Gastroesophageal sphincter (tissue), 4 donors: ENCODE measurements around the gene CYTH3. TPM values are rescaled to one million over a fixed set of nuclear protein-coding genes. Genes with fewer than 3 reads are reported as not detected.

ENCODE experiments used
- ATAC-seq: fragments of 150-250 bp; one replicate; pipeline ENCODE4 v1.9.1; 2016; ENCODE audit warnings: mild to moderate bottlenecking, moderate library complexity
- H3K27ac ChIP-seq, 4 donors: fragments of 200-600 bp; sonication (generic) in 3 of 4; 1 replicate in 3 of 4; 2 replicates in 1 of 4; pipeline ENCODE4 v1.5.1; 2016 to 2019
- H3K27me3 ChIP-seq: fragments of 200-600 bp; sonication (generic); one replicate; pipeline ENCODE4 v1.5.1; 2019
- H3K36me3 ChIP-seq, 2 donors: fragments of 200-600 bp; sonication (generic); one replicate each; pipeline ENCODE4 v1.5.1; 2019; ENCODE audit warnings: control low read depth in 1 of 2
- H3K4me1 ChIP-seq, 3 donors: fragments of 200-600 bp; sonication (generic); 1 replicate in 2 of 3; 2 replicates in 1 of 3; pipeline ENCODE4 v1.5.1; 2016 to 2019; ENCODE audit warnings: control low read depth in 2 of 3
- H3K4me3 ChIP-seq, 2 donors: fragments of 200-600 bp; sonication (generic); one replicate each; pipeline ENCODE4 v1.5.1; 2019; ENCODE audit warnings: mild to moderate bottlenecking in 1 of 2, moderate library complexity in 1 of 2
- H3K9me3 ChIP-seq, 3 donors: fragments of 200-600 bp; sonication (generic); one replicate each; pipeline ENCODE4 v1.5.1; 2017 to 2019; ENCODE audit warnings: control low read depth in 2 of 3
- EP300 ChIP-seq: sonication (generic); formaldehyde crosslinking; IDR thresholded peaks from one replicate; pipeline ENCODE4 v1.6.1; 2017; ENCODE audit warnings: antibody characterized with exemption, mild to moderate bottlenecking
- POLR2A ChIP-seq, 2 donors: fragments of 450-650 bp; IDR thresholded peaks; one replicate each; pipeline ENCODE4 v1.6.1; 2017; ENCODE audit warnings: antibody characterized with exemption in 2 of 2, mild to moderate bottlenecking in 2 of 2, moderate library complexity in 1 of 2
- POLR2AphosphoS5 ChIP-seq: sonication (generic); formaldehyde crosslinking; IDR thresholded peaks from one replicate; pipeline ENCODE4 v1.6.1; 2017; ENCODE audit warnings: antibody characterized with exemption
- WGBS, 2 donors: methylation state at CpG; one replicate each; pipeline ENCODE4 v1.1.5; 2018; ENCODE audit warnings: low coverage in 1 of 2; 5-methylcytosine and 5-hydroxymethylcytosine counted together
- total RNA-seq, 4 donors: library from RNA; depleted of rRNA; stranded (reverse); fragments of >200 nt; gene quantifications; one replicate each; pipeline ENCODE4 v1.1.0, GENCODE V29; 2016
- TF ChIP-seq, protein P1 (sequence below), 4 experiments: fragments of 200-600 bp in 2 of 4; fragments of 450-650 bp in 2 of 4; sonication (generic) in 1 of 4; IDR thresholded peaks; one replicate each; pipeline ENCODE4 v1.5.1; 2017 to 2019; ENCODE audit warnings: antibody characterized with exemption in 4 of 4, mild to moderate bottlenecking in 2 of 4, moderate library complexity in 2 of 4

The CYTH3 gene
- total RNA-seq, 4 donors from 2014 or later: 25.8 to 61.9 (median 39.4) TPM

DNA sequence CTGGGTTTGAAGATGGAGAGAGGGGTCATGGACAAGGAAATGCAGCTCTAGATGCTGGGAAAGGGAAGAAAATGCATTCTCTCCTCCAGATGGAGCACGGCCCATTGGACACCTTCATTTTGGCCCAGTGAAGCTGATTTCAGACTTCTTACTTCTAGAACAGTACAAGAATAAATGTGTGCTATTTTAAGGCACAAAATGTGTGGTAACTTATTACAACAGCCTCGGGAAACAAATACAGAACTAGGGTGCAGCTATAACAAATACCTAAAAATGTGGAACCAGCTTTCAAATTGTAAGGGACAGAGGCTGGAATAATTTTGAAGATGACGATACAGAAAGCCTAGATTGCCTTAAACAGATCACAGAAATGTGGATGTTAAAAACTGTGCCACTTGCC, 54.1 kb downstream of the CYTH3 start:
- Histone ChIP-seq H3K27me3 (no peaks in the 10 kb centered on the region), H3K4me3 (no peak overlapping the region), H3K4me1 (peaks cover 0 to 35% (median 6%) of the 10 kb centered on the region in 3 donors), H3K27ac (peak overlapping the region in 2 of 4 donors; percentile 31 to 44), H3K9me3 (no peaks in the 10 kb centered on the region), H3K36me3 (no peaks in the 10 kb centered on the region)
- WGBS, 2 donors: 46% methylated on average over 3 of the region's 3 CpGs; no CpG with 5 or more reads in 1 of the 2 donors
- no peak for TF ChIP-seq POLR2A (IDR thresholded peaks at IDR 0.05)
- TF ChIP-seq, protein P1, sequence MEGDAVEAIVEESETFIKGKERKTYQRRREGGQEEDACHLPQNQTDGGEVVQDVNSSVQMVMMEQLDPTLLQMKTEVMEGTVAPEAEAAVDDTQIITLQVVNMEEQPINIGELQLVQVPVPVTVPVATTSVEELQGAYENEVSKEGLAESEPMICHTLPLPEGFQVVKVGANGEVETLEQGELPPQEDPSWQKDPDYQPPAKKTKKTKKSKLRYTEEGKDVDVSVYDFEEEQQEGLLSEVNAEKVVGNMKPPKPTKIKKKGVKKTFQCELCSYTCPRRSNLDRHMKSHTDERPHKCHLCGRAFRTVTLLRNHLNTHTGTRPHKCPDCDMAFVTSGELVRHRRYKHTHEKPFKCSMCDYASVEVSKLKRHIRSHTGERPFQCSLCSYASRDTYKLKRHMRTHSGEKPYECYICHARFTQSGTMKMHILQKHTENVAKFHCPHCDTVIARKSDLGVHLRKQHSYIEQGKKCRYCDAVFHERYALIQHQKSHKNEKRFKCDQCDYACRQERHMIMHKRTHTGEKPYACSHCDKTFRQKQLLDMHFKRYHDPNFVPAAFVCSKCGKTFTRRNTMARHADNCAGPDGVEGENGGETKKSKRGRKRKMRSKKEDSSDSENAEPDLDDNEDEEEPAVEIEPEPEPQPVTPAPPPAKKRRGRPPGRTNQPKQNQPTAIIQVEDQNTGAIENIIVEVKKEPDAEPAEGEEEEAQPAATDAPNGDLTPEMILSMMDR (IDR thresholded peaks at IDR 0.05): peak in 1 of 4 experiments; percentile 22
- peak; percentile 56 for ATAC-seq

DNA sequence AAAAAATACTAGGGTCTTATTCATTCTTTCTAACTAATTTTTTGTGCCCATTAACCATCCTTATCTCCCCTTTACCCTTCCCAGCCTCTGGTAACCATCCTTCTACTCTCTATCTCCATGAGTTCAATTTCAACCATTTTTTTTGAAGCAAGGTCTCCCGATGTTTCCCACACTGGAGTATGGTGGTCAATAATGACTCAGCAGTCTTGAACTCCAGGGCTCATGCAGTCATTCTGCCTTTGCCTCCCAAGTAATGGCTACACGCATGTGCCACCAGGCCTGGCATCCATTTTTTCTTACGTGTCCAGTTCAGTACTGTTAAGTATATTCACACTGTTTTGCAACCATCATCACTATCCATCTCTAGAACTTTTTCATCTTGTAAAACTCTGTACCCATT, 60.4 kb downstream of the CYTH3 start:
- Histone ChIP-seq H3K36me3 (no peaks in the 10 kb centered on the region), H3K27me3 (no peaks in the 10 kb centered on the region), H3K27ac (no peak overlapping the region), H3K4me1 (peaks cover 3 to 29% (median 5%) of the 10 kb centered on the region in 3 donors), H3K4me3 (no peak overlapping the region), H3K9me3 (no peaks in the 10 kb centered on the region)
- 96% methylated on average over 3 of the region's 3 CpGs for WGBS, 2 donors
- TF ChIP-seq POLR2AphosphoS5 (no peak), POLR2A (IDR thresholded peaks at IDR 0.05) (no peak)
- ATAC-seq: no peak

DNA sequence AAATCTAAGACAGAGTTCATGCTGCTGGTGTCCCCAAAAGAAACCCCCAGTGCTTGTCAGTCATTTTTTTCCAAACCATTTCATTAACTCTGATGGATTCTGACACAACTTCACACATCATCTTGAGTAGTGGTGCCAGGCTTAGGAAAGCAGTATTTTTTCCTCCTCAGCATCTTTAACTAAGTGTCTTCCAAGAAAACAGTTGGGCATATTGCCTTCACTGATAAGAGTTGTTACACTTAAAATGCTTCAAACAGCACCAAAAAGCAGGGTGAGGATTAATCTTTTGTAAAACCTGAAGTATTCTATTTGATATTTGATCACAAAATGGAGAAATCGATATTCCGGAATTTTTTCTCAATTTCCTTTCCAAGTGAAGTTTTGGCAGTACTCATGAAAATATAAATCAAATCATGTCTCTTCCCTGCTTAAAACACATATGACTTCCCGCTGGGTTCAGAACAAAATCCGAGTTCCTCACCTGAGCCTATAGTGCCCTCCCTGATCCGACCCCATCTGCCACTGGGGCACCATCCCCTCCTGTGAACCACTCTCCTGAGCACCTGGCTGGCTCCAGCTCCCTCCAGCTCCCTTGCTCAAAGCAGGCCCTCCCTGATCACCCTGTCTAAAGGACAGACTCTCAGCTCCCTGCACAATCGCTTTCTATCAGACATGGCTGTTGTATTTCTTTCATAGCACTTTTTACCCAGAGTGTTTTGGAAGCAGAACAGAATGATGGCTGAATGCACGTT, 61.6 kb downstream of the CYTH3 start:
- Histone ChIP-seq H3K27ac (no peak overlapping the region), H3K9me3 (no peaks in the 10 kb centered on the region), H3K4me3 (no peak overlapping the region), H3K4me1 (peaks cover 3 to 38% (median 5%) of the 10 kb centered on the region in 3 donors), H3K27me3 (no peaks in the 10 kb centered on the region), H3K36me3 (no peaks in the 10 kb centered on the region)
- no peak for ATAC-seq
- TF ChIP-seq EP300 (no peak), POLR2A (IDR thresholded peaks at IDR 0.05) (no peak), POLR2AphosphoS5 (no peak)
- TF ChIP-seq, protein P1 (IDR thresholded peaks at IDR 0.05): no peak
- 87 to 92% methylated on average over 7 of the region's 7 CpGs for WGBS, 2 donors

DNA sequence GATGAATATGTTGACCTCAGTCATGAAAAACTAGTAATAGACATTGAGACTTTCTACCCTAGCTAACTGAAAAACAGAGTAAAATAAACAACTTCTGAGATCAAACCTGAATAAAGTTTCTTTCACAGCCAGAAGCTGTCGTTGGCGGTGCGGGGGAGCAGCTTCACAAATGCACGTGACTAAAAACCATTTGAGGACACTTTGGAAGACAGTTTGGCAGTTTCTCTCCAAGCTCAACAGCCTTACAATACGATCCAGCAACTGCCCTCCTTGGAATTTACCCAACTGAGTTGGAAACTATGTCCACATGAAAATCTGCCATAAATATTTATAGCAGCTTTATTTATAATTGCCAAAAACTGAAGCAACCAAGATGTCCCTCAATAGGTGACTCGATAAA, 63.1 kb downstream of the CYTH3 start:
- TF ChIP-seq EP300 (no peak), POLR2AphosphoS5 (no peak), POLR2A (IDR thresholded peaks at IDR 0.05) (no peak)
- TF ChIP-seq, protein P1 (IDR thresholded peaks at IDR 0.05): no peak
- 9% methylated on average over 6 of the region's 6 CpGs for WGBS, 2 donors
- Histone ChIP-seq H3K27ac (no peak overlapping the region), H3K36me3 (no peaks in the 10 kb centered on the region), H3K27me3 (no peaks in the 10 kb centered on the region), H3K9me3 (no peaks in the 10 kb centered on the region), H3K4me1 (peaks cover 3 to 45% (median 5%) of the 10 kb centered on the region in 3 donors), H3K4me3 (no peak overlapping the region)
- no peak for ATAC-seq

DNA sequence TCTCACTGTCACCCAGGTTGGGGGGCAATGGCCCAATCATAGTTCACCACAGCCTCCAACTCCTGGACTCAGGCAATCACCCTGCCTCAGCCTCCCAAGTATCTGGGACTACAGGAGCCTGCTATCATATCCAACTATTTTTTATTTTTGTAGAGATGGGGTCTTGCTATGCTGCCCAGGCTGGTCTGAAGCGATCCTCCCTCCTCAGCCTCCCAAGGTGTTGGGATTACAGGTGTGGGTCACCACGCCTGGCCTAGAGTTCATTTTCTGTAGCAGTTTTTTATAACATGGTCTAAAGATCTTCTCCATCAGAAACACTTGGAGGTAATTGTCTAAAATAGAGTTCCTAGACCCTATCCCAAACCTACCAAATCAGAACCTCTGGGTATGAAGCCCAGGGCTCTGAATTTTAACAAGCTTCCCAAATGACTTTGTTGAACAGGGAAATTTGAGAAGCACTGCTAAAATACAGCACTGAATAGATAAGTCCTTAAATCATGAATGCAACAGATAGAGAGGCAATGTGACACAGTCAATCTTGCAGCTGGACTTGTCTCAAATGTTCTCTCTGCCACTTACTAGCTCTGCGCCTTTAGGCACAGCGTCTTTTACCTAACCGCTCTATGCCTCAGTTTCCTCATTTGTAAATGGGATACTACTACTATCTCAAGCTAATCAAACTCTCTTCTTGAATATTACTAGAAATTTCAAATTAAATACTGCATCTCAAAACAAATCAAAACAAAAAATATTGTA, 63.7 kb downstream of the CYTH3 start:
- no peaks in the 10 kb centered on the region for H3K36me3 ChIP-seq
- no peak overlapping the region for H3K4me3 ChIP-seq
- no peak for ATAC-seq
- no peak overlapping the region for H3K27ac ChIP-seq
- H3K27me3 ChIP-seq: no peaks in the 10 kb centered on the region
- WGBS, 2 donors: 88 to 99% methylated on average over 5 of the region's 5 CpGs
- no peaks in the 10 kb centered on the region for H3K9me3 ChIP-seq
- peaks cover 3 to 45% (median 5%) of the 10 kb centered on the region in 3 donors for H3K4me1 ChIP-seq
- TF ChIP-seq POLR2A (IDR thresholded peaks at IDR 0.05): no peak
- TF ChIP-seq, protein P1 (IDR thresholded peaks at IDR 0.05): no peak
- TF ChIP-seq POLR2AphosphoS5: no peak
- TF ChIP-seq EP300: no peak
